ENCODE results near the gene KATNIP.

KATNIP gene

DNA sequence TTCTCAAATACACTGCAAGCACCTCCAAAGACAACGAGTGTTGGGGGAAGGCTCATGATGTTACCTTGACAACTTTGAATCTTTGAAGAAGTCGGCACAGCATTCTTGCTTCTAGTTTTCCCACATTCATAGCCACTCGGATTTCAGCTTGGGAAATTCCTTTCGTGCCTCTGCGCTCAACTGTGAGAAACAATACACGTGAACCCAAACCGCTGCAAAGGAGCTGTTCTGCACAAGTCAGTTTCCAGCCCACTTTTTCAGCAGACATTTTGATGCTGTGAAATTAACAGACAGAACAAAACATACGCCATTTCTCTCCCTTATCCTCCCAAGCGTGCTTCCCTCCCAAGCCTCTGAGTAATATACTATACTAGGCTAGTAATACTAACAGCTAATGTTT lies 41.5 kb upstream of the KATNIP start:
- TF ChIP-seq, protein P1, sequence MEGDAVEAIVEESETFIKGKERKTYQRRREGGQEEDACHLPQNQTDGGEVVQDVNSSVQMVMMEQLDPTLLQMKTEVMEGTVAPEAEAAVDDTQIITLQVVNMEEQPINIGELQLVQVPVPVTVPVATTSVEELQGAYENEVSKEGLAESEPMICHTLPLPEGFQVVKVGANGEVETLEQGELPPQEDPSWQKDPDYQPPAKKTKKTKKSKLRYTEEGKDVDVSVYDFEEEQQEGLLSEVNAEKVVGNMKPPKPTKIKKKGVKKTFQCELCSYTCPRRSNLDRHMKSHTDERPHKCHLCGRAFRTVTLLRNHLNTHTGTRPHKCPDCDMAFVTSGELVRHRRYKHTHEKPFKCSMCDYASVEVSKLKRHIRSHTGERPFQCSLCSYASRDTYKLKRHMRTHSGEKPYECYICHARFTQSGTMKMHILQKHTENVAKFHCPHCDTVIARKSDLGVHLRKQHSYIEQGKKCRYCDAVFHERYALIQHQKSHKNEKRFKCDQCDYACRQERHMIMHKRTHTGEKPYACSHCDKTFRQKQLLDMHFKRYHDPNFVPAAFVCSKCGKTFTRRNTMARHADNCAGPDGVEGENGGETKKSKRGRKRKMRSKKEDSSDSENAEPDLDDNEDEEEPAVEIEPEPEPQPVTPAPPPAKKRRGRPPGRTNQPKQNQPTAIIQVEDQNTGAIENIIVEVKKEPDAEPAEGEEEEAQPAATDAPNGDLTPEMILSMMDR (IDR thresholded peaks at IDR 0.05) = no peak
- Histone ChIP-seq H3K27me3 (no peaks in the 10 kb centered on the region), H3K9me3 (no peaks in the 10 kb centered on the region), H3K27ac (no peak overlapping the region), H3K36me3 (peaks cover 92% of the 10 kb centered on the region), H3K4me3 (ENCODE audit: low read depth in 1 of 2, low read length in 1 of 2) (no peak overlapping the region), H3K4me1 (ENCODE audit: control insufficient read depth in 1 of 2, insufficient read depth in 1 of 2, low read depth in 1 of 2, low read length in 1 of 2) (no peaks in the 10 kb centered on the region)

DNA sequence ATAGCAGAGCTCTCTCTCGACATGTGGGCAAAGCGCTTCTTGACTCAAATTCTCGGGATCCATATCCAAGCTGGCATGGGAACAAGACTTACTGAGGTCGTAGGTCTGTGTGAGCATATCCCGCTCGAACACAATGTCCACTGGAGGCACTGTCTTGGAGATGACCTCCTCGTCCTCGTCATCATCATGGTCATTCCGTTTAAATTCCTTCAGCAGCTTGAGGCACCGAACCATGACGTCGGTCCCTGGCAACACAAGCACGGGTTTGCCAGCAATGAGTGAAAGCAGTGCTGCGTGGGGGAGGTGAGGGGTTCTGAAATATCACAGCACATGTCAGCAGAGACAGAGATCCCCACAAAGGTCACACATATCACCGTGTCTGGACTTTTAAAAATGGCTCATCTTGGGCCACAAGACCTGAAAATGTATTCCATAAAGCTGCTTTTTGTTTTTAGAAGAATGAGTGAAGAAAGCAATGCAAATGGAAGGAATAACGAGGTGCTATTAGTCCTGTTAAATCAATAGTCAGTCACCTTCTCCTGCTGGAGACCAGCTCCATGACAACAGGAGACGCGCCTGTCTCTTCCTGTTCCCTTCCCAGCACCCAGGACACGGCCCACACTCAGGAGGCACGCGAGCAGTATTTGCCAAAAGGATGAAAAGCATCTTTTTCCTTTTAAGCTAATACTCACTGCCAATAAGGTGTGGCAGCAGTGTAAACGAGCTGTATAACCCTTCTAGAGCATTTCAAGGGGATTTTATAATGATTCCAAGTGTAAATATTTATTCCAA lies 38.1 kb upstream of the KATNIP start:
- Histone ChIP-seq H3K4me1 (ENCODE audit: control insufficient read depth in 1 of 2, insufficient read depth in 1 of 2, low read depth in 1 of 2, low read length in 1 of 2) (no peaks in the 10 kb centered on the region), H3K27me3 (no peaks in the 10 kb centered on the region), H3K36me3 (peaks cover 70% of the 10 kb centered on the region), H3K9me3 (no peaks in the 10 kb centered on the region), H3K4me3 (ENCODE audit: low read depth in 1 of 2, low read length in 1 of 2) (no peak overlapping the region), H3K27ac (no peak overlapping the region)
- TF ChIP-seq, protein P1 (IDR thresholded peaks at IDR 0.05) = no peak

DNA sequence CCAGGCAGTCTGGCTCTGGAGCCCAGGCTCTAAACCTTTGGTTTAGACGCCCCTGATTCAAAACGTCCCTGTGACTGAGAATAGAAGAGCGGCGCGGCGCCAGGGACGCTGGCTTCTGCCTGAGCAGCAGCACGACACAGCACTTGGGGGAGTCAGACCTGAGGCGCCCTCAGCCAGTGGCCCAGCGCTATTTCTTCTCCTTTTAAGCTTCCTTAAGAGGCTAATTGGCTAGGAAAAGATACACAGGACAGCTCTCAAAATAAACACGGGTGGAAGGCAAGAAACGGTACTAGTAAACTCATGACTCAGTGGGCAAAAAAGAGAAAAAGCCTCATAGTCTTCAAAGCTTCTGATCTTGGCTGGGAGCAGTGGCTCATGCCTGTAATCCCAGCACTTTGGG lies 35.1 kb upstream of the KATNIP start:
- Histone ChIP-seq H3K27me3 (no peaks in the 10 kb centered on the region), H3K4me3 (ENCODE audit: low read depth in 1 of 2, low read length in 1 of 2) (no peak overlapping the region), H3K4me1 (ENCODE audit: control insufficient read depth in 1 of 2, insufficient read depth in 1 of 2, low read depth in 1 of 2, low read length in 1 of 2) (no peaks in the 10 kb centered on the region), H3K36me3 (peaks cover 67% of the 10 kb centered on the region), H3K27ac (no peak overlapping the region), H3K9me3 (no peaks in the 10 kb centered on the region)
- TF ChIP-seq, protein P1 (IDR thresholded peaks at IDR 0.05) = no peak

DNA sequence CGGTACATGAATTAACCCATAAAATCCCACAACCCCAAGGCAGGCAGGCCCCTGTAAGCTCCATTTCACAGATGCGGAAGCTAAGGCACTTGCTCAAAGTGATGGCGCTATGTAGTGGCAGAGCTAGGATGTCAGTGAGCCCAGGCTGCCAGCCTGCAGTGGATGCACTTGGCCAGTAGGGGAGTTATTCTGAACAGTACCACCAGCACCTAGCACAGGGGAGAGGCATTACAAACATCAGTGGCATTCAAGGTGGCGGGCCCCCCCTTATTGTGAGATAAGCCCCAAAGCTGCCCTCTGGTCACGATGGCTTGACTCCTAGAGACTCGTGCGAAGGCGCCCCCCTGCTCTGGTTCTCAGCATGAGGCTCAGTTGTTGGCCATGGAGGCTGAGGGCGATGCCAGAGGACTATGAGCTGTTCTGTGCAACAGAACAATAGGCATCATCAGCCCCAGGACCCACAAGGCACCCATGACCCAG lies 34.0 kb upstream of the KATNIP start:
- Histone ChIP-seq H3K27me3 (no peaks in the 10 kb centered on the region), H3K4me3 (ENCODE audit: low read depth in 1 of 2, low read length in 1 of 2) (no peak overlapping the region), H3K27ac (no peak overlapping the region), H3K9me3 (no peaks in the 10 kb centered on the region), H3K36me3 (peaks cover 57% of the 10 kb centered on the region), H3K4me1 (ENCODE audit: control insufficient read depth in 1 of 2, insufficient read depth in 1 of 2, low read depth in 1 of 2, low read length in 1 of 2) (no peaks in the 10 kb centered on the region)
- TF ChIP-seq, protein P1 (IDR thresholded peaks at IDR 0.05) = no peak

DNA sequence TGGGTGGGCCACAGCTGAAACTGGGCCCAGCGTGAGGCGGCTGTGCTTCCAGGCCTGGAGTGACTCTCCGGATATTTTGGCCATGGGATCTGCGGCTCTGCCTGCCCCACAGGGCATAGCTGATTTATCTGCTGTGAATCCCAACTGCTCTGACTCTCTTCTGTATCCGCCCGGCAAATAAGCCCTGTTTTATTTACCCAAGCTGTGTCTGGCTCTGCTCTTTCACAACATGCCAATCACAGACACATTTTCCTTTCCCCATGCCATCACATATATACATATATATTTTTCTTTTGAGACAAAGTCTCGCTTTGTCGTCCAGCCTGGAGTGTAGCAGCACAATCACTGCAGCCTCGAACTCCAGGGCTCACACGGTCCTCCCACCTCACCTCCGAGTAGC lies 33.6 kb upstream of the KATNIP start:
- Histone ChIP-seq H3K27me3 (no peaks in the 10 kb centered on the region), H3K36me3 (peaks cover 52% of the 10 kb centered on the region), H3K4me1 (ENCODE audit: control insufficient read depth in 1 of 2, insufficient read depth in 1 of 2, low read depth in 1 of 2, low read length in 1 of 2) (no peaks in the 10 kb centered on the region)

More for the DNA sequence above, 33.6 kb upstream of the KATNIP start:
- TF ChIP-seq, protein P1 (IDR thresholded peaks at IDR 0.05) = no peak
- Histone ChIP-seq H3K4me3 (ENCODE audit: low read depth in 1 of 2, low read length in 1 of 2) (no peak overlapping the region), H3K9me3 (no peaks in the 10 kb centered on the region), H3K27ac (no peak overlapping the region)
